H9 (cell line): Measurements from ENCODE around the gene CCNB1. TPM values are rescaled to one million over a fixed set of nuclear protein-coding genes. Genes with fewer than 3 reads are reported as not detected.

ENCODE experiments used
- DNase-seq: peaks from one replicate; pipeline ENCODE4 v3.0.0-alpha.2; 2017
- H2AFZ ChIP-seq: one replicate; pipeline ENCODE4 v1.6.1; 2013; ENCODE audit warnings: mild to moderate bottlenecking, low read length, control low read depth, moderate library complexity
- H2AK5ac ChIP-seq: 2 replicates; pipeline ENCODE4 v1.6.1; 2013; ENCODE audit warnings: low read length, control low read depth, mixed read lengths; ENCODE audit not compliant: insufficient read length
- H2BK120ac ChIP-seq: one replicate; pipeline ENCODE4 v1.6.1; 2013; ENCODE audit warnings: low read depth, mild to moderate bottlenecking, low read length, control low read depth, inconsistent platforms; ENCODE audit not compliant: poor library complexity, severe bottlenecking
- H2BK12ac ChIP-seq: 2 replicates; pipeline ENCODE4 v1.6.1; 2013; ENCODE audit warnings: low read length, control low read depth, mixed read lengths, low read depth; ENCODE audit not compliant: insufficient read length
- H2BK15ac ChIP-seq: 2 replicates; pipeline ENCODE4 v1.6.1; 2013; ENCODE audit warnings: low read depth, low read length, control low read depth
- H2BK20ac ChIP-seq: one replicate; pipeline ENCODE4 v1.6.1; 2013; ENCODE audit warnings: low read depth, mild to moderate bottlenecking, low read length, control low read depth, inconsistent platforms; ENCODE audit not compliant: poor library complexity, severe bottlenecking
- H2BK5ac ChIP-seq: 2 replicates; pipeline ENCODE4 v1.6.1; 2013; ENCODE audit warnings: low read length, control low read depth, mixed read lengths; ENCODE audit not compliant: insufficient read length
- H3K14ac ChIP-seq: 2 replicates; pipeline ENCODE4 v1.6.1; 2013; ENCODE audit warnings: low read length, control low read depth; ENCODE audit not compliant: insufficient read depth
- H3K18ac ChIP-seq: 2 replicates; pipeline ENCODE4 v1.6.1; 2013; ENCODE audit warnings: low read depth, mild to moderate bottlenecking, mixed read lengths, low read length, control low read depth; ENCODE audit not compliant: insufficient read length
- H3K23ac ChIP-seq: 2 replicates; pipeline ENCODE4 v1.6.1; 2013; ENCODE audit warnings: low read length, control low read depth, mixed read lengths, low read depth; ENCODE audit not compliant: insufficient read length
- H3K23me2 ChIP-seq: 2 replicates; pipeline ENCODE4 v1.6.1; 2013; ENCODE audit warnings: low read depth, mild to moderate bottlenecking, mixed read lengths, low read length, control low read depth; ENCODE audit not compliant: insufficient read length, poor library complexity, severe bottlenecking
- H3K27ac ChIP-seq: 2 replicates; pipeline ENCODE4 v1.5.1; 2013; ENCODE audit warnings: low read length, control low read depth, mixed read lengths, low read depth; ENCODE audit not compliant: insufficient read length
- H3K27me3 ChIP-seq: 2 replicates; pipeline ENCODE4 v1.6.1; 2013; ENCODE audit warnings: low read length, control low read depth, inconsistent platforms; ENCODE audit not compliant: insufficient read depth
- H3K4ac ChIP-seq: 2 replicates; pipeline ENCODE4 v1.6.1; 2013; ENCODE audit warnings: low read depth, mild to moderate bottlenecking, control low read depth, inconsistent platforms, low read length, moderate library complexity
- H3K4me1 ChIP-seq: 2 replicates; pipeline ENCODE4 v1.6.1; 2013; ENCODE audit warnings: low read length, control low read depth, inconsistent platforms; ENCODE audit not compliant: insufficient read depth
- H3K4me2 ChIP-seq: 2 replicates; pipeline ENCODE4 v1.6.1; 2013; ENCODE audit warnings: low read length, control low read depth, mixed read lengths; ENCODE audit not compliant: insufficient read length, insufficient read depth
- H3K56ac ChIP-seq: 2 replicates; pipeline ENCODE4 v1.6.1; 2013; ENCODE audit warnings: low read depth, mild to moderate bottlenecking, mixed read lengths, low read length, control low read depth; ENCODE audit not compliant: insufficient read length
- H3K79me1 ChIP-seq: 2 replicates; pipeline ENCODE4 v1.6.1; 2013; ENCODE audit warnings: low read depth, mild to moderate bottlenecking, moderate library complexity, low read length, control low read depth, inconsistent platforms; ENCODE audit not compliant: insufficient read depth, poor library complexity, severe bottlenecking
- H3K79me2 ChIP-seq: 2 replicates; pipeline ENCODE4 v1.6.1; 2013; ENCODE audit warnings: low read length, control low read depth, inconsistent platforms; ENCODE audit not compliant: insufficient read depth
- H3K9ac ChIP-seq: 2 replicates; pipeline ENCODE4 v1.6.1; 2013; ENCODE audit warnings: low read length, control low read depth, mixed read lengths; ENCODE audit not compliant: insufficient read length; ENCODE audit errors: extremely low read depth
- H3K9me3 ChIP-seq: one replicate; pipeline ENCODE4 v1.6.1; 2013; ENCODE audit warnings: low read depth, low read length, inconsistent platforms; ENCODE audit not compliant: control insufficient read depth
- H3T11ph ChIP-seq: one replicate; pipeline ENCODE4 v1.6.1; 2013; ENCODE audit warnings: mild to moderate bottlenecking, low read length, control low read depth, inconsistent platforms
- H4K20me1 ChIP-seq: one replicate; pipeline ENCODE4 v1.6.1; 2013; ENCODE audit not compliant: control insufficient read depth, insufficient read length, insufficient read depth
- H4K5ac ChIP-seq: 2 replicates; pipeline ENCODE4 v1.6.1; 2013; ENCODE audit warnings: low read depth, mild to moderate bottlenecking, mixed read lengths, low read length, control low read depth; ENCODE audit not compliant: insufficient read length
- H4K8ac ChIP-seq: replicated peaks from 2 replicates; pipeline ENCODE4 v1.6.1; 2013; ENCODE audit warnings: low read length, control low read depth, mixed read lengths, low read depth; ENCODE audit not compliant: insufficient read length
- H4K91ac ChIP-seq: 2 replicates; pipeline ENCODE4 v1.6.1; 2013; ENCODE audit warnings: low read depth, mild to moderate bottlenecking, moderate library complexity, mixed read lengths, low read length, control low read depth; ENCODE audit not compliant: insufficient read length
- H3K27ac Mint-ChIP-seq, 3 experiments: 2 replicates in 2 of 3; 3 replicates in 1 of 3; pipeline ENCODE4 v1.8.0; 2020 to 2021; ENCODE audit warnings: mixed read lengths in 3 of 3, mild to moderate bottlenecking in 1 of 3, moderate library complexity in 1 of 3
- H3K27me3 Mint-ChIP-seq: 2 replicates; pipeline ENCODE4 v1.8.0; 2021; ENCODE audit warnings: low read depth, mild to moderate bottlenecking, moderate library complexity, mixed read lengths
- H3K36me3 Mint-ChIP-seq, 3 experiments: 2 replicates in 2 of 3; 3 replicates in 1 of 3; pipeline ENCODE4 v1.8.0; 2020 to 2021; ENCODE audit warnings: low read depth in 3 of 3, mixed read lengths in 3 of 3; ENCODE audit not compliant: insufficient read depth in 1 of 3
- H3K4me1 Mint-ChIP-seq, 2 experiments: 2 replicates each; pipeline ENCODE4 v1.8.0; 2020; ENCODE audit warnings: mixed read lengths in 2 of 2
- H3K4me3 Mint-ChIP-seq, 2 experiments: 2 replicates in 1 of 2; 3 replicates in 1 of 2; pipeline ENCODE4 v1.8.0; 2020 to 2021; ENCODE audit warnings: mild to moderate bottlenecking in 2 of 2, mixed read lengths in 2 of 2, moderate library complexity in 1 of 2
- H3K9me3 Mint-ChIP-seq, 2 experiments: 2 replicates in 1 of 2; 3 replicates in 1 of 2; pipeline ENCODE4 v1.8.0; 2020; ENCODE audit warnings: mild to moderate bottlenecking in 2 of 2, mixed read lengths in 2 of 2, moderate library complexity in 1 of 2
- CTCF ChIP-seq: fragments of 200-600 bp; sonication (generic); conservative IDR thresholded peaks from 3 replicates; pipeline ENCODE4 v1.8.0; 2021; ENCODE audit warnings: antibody characterized with exemption, mild to moderate bottlenecking
- WGBS: extraction: QIAGEN DNeasy Blood & Tissue Kit; methylation state at CpG from one replicate; pipeline ENCODE4 v1.1.7; 2013; ENCODE audit warnings: missing lambda C conversion rate, low lambda C conversion rate, mixed read lengths; ENCODE audit not compliant: insufficient read length; ENCODE audit errors: extremely low coverage; 5-methylcytosine and 5-hydroxymethylcytosine counted together
- total RNA-seq: library from RNA; stranded (reverse); gene quantifications from 2 replicates; pipeline ENCODE4 v1.2.1, GENCODE V29; 2021

Gene CCNB1
- total RNA-seq, 1 experiment from 2014 or later: 310 TPM

DNA sequence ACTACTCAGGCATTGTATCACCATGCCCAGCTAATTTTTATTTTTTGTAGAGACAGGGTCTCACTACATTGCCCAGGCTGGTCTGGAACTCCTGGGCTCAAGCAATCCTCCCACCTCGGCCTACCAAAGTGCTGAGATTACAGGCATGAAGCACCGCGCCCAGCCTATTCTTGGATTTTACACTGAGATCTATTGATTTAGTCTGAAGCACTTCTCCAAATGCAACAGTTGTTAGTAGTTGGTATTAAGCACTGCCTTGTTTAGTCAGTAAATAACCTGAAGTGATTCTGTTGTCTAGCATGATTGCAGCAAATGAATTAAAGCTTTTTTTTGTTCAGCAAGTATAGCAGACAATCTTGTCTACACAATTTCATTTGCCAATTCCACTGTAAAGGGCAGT is 8.9 kb upstream of the CCNB1 start:
- Histone ChIP-seq H2BK20ac (no peak overlapping the region), H3K79me2 (no peaks in the 10 kb centered on the region), H4K20me1 (no peaks in the 10 kb centered on the region), H4K91ac (no peak overlapping the region), H3K4ac (no peak overlapping the region), H3K23me2 (no peaks in the 10 kb centered on the region), H4K5ac (no peak overlapping the region), H3K18ac (no peak overlapping the region), H2AK5ac (no peak overlapping the region), H3K4me2 (no peak overlapping the region), H2AFZ (no peak overlapping the region), H2BK15ac (no peak overlapping the region), H3K27ac (no peak overlapping the region), H3K4me1 (no peaks in the 10 kb centered on the region), H3K79me1 (no peaks in the 10 kb centered on the region), H3K27me3 (no peaks in the 10 kb centered on the region), H3K23ac (no peak overlapping the region), H4K8ac (no peak overlapping the region), H2BK12ac (no peak overlapping the region), H3K9me3 (no peaks in the 10 kb centered on the region), H2BK120ac (no peak overlapping the region), H3K9ac (no peak overlapping the region), H3K56ac (no peak overlapping the region), H2BK5ac (no peak overlapping the region), H3K14ac (no peak overlapping the region), H3T11ph (no peak overlapping the region)
- no peaks in the 10 kb centered on the region for H3K9me3 Mint-ChIP-seq
- no peak for TF ChIP-seq CTCF
- WGBS: no CpG with 5 or more reads among the region's 3 CpGs
- no peaks in the 10 kb centered on the region for H3K4me1 Mint-ChIP-seq
- DNase-seq: no peak
- H3K27ac Mint-ChIP-seq: no peak overlapping the region
- no peaks in the 10 kb centered on the region for H3K27me3 Mint-ChIP-seq
- no peaks in the 10 kb centered on the region for H3K36me3 Mint-ChIP-seq
- no peak overlapping the region for H3K4me3 Mint-ChIP-seq
